UCSD-AML1 (cell line): ENCODE results near the gene EHD3.
A peak's percentile ranks its signal among the peaks of the same experiment; 100 is the strongest.

Experiments
- DNase-seq: peaks from one replicate; lab custom pipeline; 2025; ENCODE audit not compliant: unreplicated experiment; lab: John Stamatoyannopoulos, UW

Gene EHD3

GRCh38 chr2:31233741-31234682 lies at the start of gene EHD3:
EHD3 (plus strand) TSS chr2:31234152; CDS start chr2:31234622, 470 bp downstream.
- DNase-seq, result peak; percentile 83

- no peak for DNase-seq
Observed at GRCh38 chr2:31187166-31187565, 46.8 kb upstream of the EHD3 start.

- no peak for DNase-seq
Observed at GRCh38 chr2:31188131-31188530, 45.8 kb upstream of the EHD3 start.

GRCh38 chr2:31189141-31189540 lies 44.8 kb upstream of the EHD3 start:
- DNase-seq, result no peak

GRCh38 chr2:31190188-31190587 lies 43.8 kb upstream of the EHD3 start:
- no peak for DNase-seq

GRCh38 chr2:31191931-31192330 lies 42.0 kb upstream of the EHD3 start:
- DNase-seq, result no peak

GRCh38 chr2:31192396-31192795 lies 41.6 kb upstream of the EHD3 start:
- no peak for DNase-seq

- no peak for DNase-seq
Observed at GRCh38 chr2:31192851-31193392, 41.0 kb upstream of the EHD3 start.

- no peak for DNase-seq
Observed at GRCh38 chr2:31193806-31194205, 40.1 kb upstream of the EHD3 start.

GRCh38 chr2:31196622-31197021 lies 37.3 kb upstream of the EHD3 start:
- no peak for DNase-seq

- DNase-seq, result no peak
Observed at GRCh38 chr2:31197166-31197565, 36.8 kb upstream of the EHD3 start.

- no peak for DNase-seq
Observed at GRCh38 chr2:31197669-31198068, 36.3 kb upstream of the EHD3 start.

GRCh38 chr2:31199206-31199605 lies 34.7 kb upstream of the EHD3 start:
- DNase-seq, result no peak

GRCh38 chr2:31200972-31201371 lies 33.0 kb upstream of the EHD3 start:
- DNase-seq, result no peak

GRCh38 chr2:31202041-31202440 lies 31.9 kb upstream of the EHD3 start:
- DNase-seq, result no peak

- DNase-seq, result no peak
Observed at GRCh38 chr2:31202833-31203232, 31.1 kb upstream of the EHD3 start.

- DNase-seq, result no peak
Observed at GRCh38 chr2:31203916-31204315, 30.0 kb upstream of the EHD3 start.

- DNase-seq, result no peak
Observed at GRCh38 chr2:31204783-31205182, 29.2 kb upstream of the EHD3 start.

- no peak for DNase-seq
Observed at GRCh38 chr2:31205186-31205585, 28.8 kb upstream of the EHD3 start.

- DNase-seq, result no peak
Observed at GRCh38 chr2:31205613-31206012, 28.3 kb upstream of the EHD3 start.

GRCh38 chr2:31207790-31208189 lies 26.2 kb upstream of the EHD3 start:
- no peak for DNase-seq

- DNase-seq, result no peak
Observed at GRCh38 chr2:31208240-31208639, 25.7 kb upstream of the EHD3 start.
